Measurements from ENCODE around the gene PHPT1.
A peak's percentile ranks its signal among the peaks of the same experiment; 100 is the strongest.

Gene PHPT1

GRCh38 chr9:136886610-136887597 lies 37.7 kb downstream of the PHPT1 start:
- DNase-seq: peak; percentile 40 to 80 (median 72)

GRCh38 chr9:136888454-136888853 lies 39.2 kb downstream of the PHPT1 start:
- DNase-seq: no peak

- DNase-seq: no peak
Measured at GRCh38 chr9:136889858-136890257, 40.6 kb downstream of the PHPT1 start.

GRCh38 chr9:136890661-136891060 lies 41.5 kb downstream of the PHPT1 start:
- DNase-seq: no peak

- DNase-seq: no peak
Measured at GRCh38 chr9:136896027-136896426, 46.8 kb downstream of the PHPT1 start.

- no peak for DNase-seq
Measured at GRCh38 chr9:136898483-136899100, 49.4 kb downstream of the PHPT1 start.

GRCh38 chr9:136899196-136899595 lies 50.0 kb downstream of the PHPT1 start:
- DNase-seq: no peak

GRCh38 chr9:136900556-136900955 lies 51.3 kb downstream of the PHPT1 start:
- DNase-seq: no peak

All from T-helper 1 cell (primary cell).